ENCODE measurements around the gene CFAP141. TPM values are rescaled to one million over a fixed set of nuclear protein-coding genes. Genes with fewer than 3 reads are reported as not detected.

The CFAP141 gene
- total RNA-seq, 1 experiment from 2014 or later = not detected

DNA sequence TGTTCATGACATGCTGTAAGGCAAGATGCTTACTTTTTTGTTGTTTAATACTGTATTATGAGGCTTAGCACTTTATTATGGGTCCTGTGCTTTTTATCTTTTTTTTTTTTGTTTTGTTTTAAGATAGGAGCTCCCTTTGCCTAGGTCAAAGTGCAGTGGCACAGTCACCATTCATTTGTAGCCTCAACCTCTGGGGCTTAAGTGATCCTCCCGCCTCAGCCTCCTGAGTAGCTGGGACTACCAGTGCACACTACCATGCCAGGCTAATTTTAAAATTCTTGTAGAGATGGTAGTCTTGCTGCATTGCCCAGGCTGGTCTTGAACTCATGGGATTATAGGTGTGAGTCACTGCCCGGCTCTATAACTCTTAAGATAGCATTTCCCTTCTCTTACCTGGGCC is 19.2 kb upstream of the CFAP141 start:
- Mint-ChIP-seq H3K4me3 (ENCODE audit: unreplicated experiment) (no peak overlapping the region), H3K27ac (ENCODE audit: low read depth, unreplicated experiment) (no peak overlapping the region), H3K9me3 (ENCODE audit: unreplicated experiment) (no peaks in the 10 kb centered on the region), H3K4me1 (ENCODE audit: insufficient read depth, unreplicated experiment) (peaks cover 27% of the 10 kb centered on the region), H3K27me3 (ENCODE audit: insufficient read depth, unreplicated experiment) (no peaks in the 10 kb centered on the region), H3K36me3 (ENCODE audit: insufficient read depth, unreplicated experiment) (peaks cover 71% of the 10 kb centered on the region)
- CTCF ChIA-PET = interaction anchor here (1.1 to 1.6 kb wide), 3 partner anchors 20 to 46 kb away, joined by 3 to 5 read pairs (median 3); no protein-coding TSS in a partner anchor
- POLR2A ChIA-PET = interaction anchor here (0.6 to 4.1 kb wide), 3 partner anchors 10 to 235 kb away, joined by 3 to 21 read pairs (median 4); partner anchors contain the start of gene RPS27
- BruUV-seq (replicated peaks) = no TSS peak
- intact Hi-C loops (cut with micrococcal nuclease) = no loop called here
- no peak for TF ChIP-seq CTCF (IDR thresholded peaks at IDR 0.05; ENCODE audit: unreplicated experiment)
- DNase-seq (ENCODE audit: unreplicated experiment) = no peak

DNA sequence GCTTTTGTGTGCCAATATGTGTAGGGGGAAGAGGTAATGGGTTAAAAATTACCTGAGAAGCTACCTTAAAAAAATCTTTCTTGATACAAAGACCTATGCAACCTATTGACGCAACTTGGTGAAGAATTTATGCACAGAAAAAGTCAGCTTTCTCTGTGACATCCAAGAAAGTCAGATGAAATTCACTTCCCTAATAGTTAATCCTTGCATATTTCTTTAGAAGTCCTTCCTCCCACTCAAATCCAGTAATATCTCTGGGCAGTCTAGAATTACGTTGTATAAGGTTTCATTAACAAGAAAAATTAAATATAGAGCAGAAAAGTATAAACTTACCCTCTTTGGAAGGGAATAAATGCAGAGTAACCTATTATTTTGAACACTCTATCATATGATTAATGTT is 17.5 kb upstream of the CFAP141 start:
- ChIA-PET CTCF (interaction anchor here (0.5 to 1.7 kb wide), 5 partner anchors 15 to 1102 kb away, joined by 4 to 10 read pairs (median 5); no protein-coding TSS in a partner anchor), POLR2A (interaction anchor here (0.9 to 11.7 kb wide), 13 partner anchors 10 to 750 kb away, joined by 3 to 167 read pairs (median 12); partner anchors contain the start of genes HAX1 and RPS27)
- H3K4me3 Mint-ChIP-seq (ENCODE audit: unreplicated experiment) = peak overlapping the region; percentile 92
- no TSS peak for BruUV-seq (replicated peaks)
- peaks cover 34% of the 10 kb centered on the region for H3K4me1 Mint-ChIP-seq (ENCODE audit: insufficient read depth, unreplicated experiment)
- no peak for DNase-seq (ENCODE audit: unreplicated experiment)
- peaks cover 55% of the 10 kb centered on the region for H3K36me3 Mint-ChIP-seq (ENCODE audit: insufficient read depth, unreplicated experiment)
- no peaks in the 10 kb centered on the region for H3K9me3 Mint-ChIP-seq (ENCODE audit: unreplicated experiment)
- no peaks in the 10 kb centered on the region for H3K27me3 Mint-ChIP-seq (ENCODE audit: insufficient read depth, unreplicated experiment)
- no peak for TF ChIP-seq CTCF (IDR thresholded peaks at IDR 0.05; ENCODE audit: unreplicated experiment)
- peak overlapping the region; percentile 68 for H3K27ac Mint-ChIP-seq (ENCODE audit: low read depth, unreplicated experiment)
- intact Hi-C loops (cut with micrococcal nuclease) = no loop called here

- POLR2A ChIA-PET = interaction anchor here (0.7 to 11.7 kb wide), 24 partner anchors 9 to 751 kb away, joined by 3 to 167 read pairs (median 7); partner anchors contain the start of genes HAX1, RAB13 and RPS27
- H3K9me3 Mint-ChIP-seq (ENCODE audit: unreplicated experiment) = no peaks in the 10 kb centered on the region
- intact Hi-C loops (cut with micrococcal nuclease) = no loop called here
- peaks cover 55% of the 10 kb centered on the region for H3K36me3 Mint-ChIP-seq (ENCODE audit: insufficient read depth, unreplicated experiment)
- TF ChIP-seq CTCF (IDR thresholded peaks at IDR 0.05; ENCODE audit: unreplicated experiment) = no peak
- no TSS peak for BruUV-seq (replicated peaks)
- CTCF ChIA-PET = interaction anchor here (0.6 to 1.7 kb wide), 7 partner anchors 8 to 113 kb away, joined by 3 to 10 read pairs (median 4); no protein-coding TSS in a partner anchor
- H3K27me3 Mint-ChIP-seq (ENCODE audit: insufficient read depth, unreplicated experiment) = no peaks in the 10 kb centered on the region
- peaks cover 41% of the 10 kb centered on the region for H3K4me1 Mint-ChIP-seq (ENCODE audit: insufficient read depth, unreplicated experiment)
- no peak for DNase-seq (ENCODE audit: unreplicated experiment)
- H3K4me3 Mint-ChIP-seq (ENCODE audit: unreplicated experiment) = peak overlapping the region; percentile 92
- H3K27ac Mint-ChIP-seq (ENCODE audit: low read depth, unreplicated experiment) = peak overlapping the region; percentile 68
These were observed 16.8 kb upstream of the CFAP141 start for GRCh38 chr1:154222918-154223317.

- H3K36me3 Mint-ChIP-seq (ENCODE audit: insufficient read depth, unreplicated experiment) = peaks cover 55% of the 10 kb centered on the region
- BruUV-seq (replicated peaks) = no TSS peak
These were observed 16.4 kb upstream of the CFAP141 start for GRCh38 chr1:154222518-154222917.

More at GRCh38 chr1:154222518-154222917, 16.4 kb upstream of the CFAP141 start:
- H3K9me3 Mint-ChIP-seq (ENCODE audit: unreplicated experiment) = no peaks in the 10 kb centered on the region
- TF ChIP-seq CTCF (IDR thresholded peaks at IDR 0.05; ENCODE audit: unreplicated experiment) = no peak
- ChIA-PET POLR2A (interaction anchor here (0.5 to 11.7 kb wide), 25 partner anchors 9 to 1100 kb away, joined by 3 to 167 read pairs (median 6); partner anchors contain the start of genes HAX1, PYGO2, RAB13 and RPS27), CTCF (interaction anchor here (0.8 to 1.7 kb wide), 8 partner anchors 20 to 113 kb away, joined by 3 to 10 read pairs (median 4); no protein-coding TSS in a partner anchor)
- H3K27me3 Mint-ChIP-seq (ENCODE audit: insufficient read depth, unreplicated experiment) = no peaks in the 10 kb centered on the region
- DNase-seq (ENCODE audit: unreplicated experiment) = no peak
- peaks cover 45% of the 10 kb centered on the region for H3K4me1 Mint-ChIP-seq (ENCODE audit: insufficient read depth, unreplicated experiment)
- intact Hi-C loops (cut with micrococcal nuclease) = no loop called here
- peak overlapping the region; percentile 92 for H3K4me3 Mint-ChIP-seq (ENCODE audit: unreplicated experiment)
- peak overlapping the region; percentile 99 for H3K27ac Mint-ChIP-seq (ENCODE audit: low read depth, unreplicated experiment)
